IMR-90 (cell line): ENCODE measurements around the gene PXMP2. TPM values are rescaled to one million over a fixed set of nuclear protein-coding genes. Genes with fewer than 3 reads are reported as not detected.

Experiments used
- ATAC-seq: fragments of 200-7000 bp; cut with Tn5 transposase; 2 replicates; pipeline ENCODE4 v1.9.1; 2020; ENCODE audit warnings: low read depth, mild to moderate bottlenecking, moderate library complexity
- BruUV-seq: library from RNA; stranded (reverse); fragments of 400-500 nt; replicated peaks from 2 replicates; lab custom pipeline; 2021; lab: Mats Ljungman, UMichigan
- CTCF ChIA-PET: fragments of 300-600 bp; formaldehyde crosslinking; extraction: SDS; loops from one replicate; lab custom pipeline; 2021; ENCODE audit warnings: antibody characterized with exemption; lab: Yijun Ruan, JAX
- POLR2A ChIA-PET: fragments of 300-600 bp; sonication (Branson Sonifier 250); formaldehyde crosslinking; loops from one replicate; lab custom pipeline; 2022; ENCODE audit warnings: antibody characterized with exemption; ENCODE audit not compliant: unreplicated experiment; lab: Charles Lee
- DNase-seq: peaks from one replicate; pipeline ENCODE4 v3.0.0; 2013
- H2AFZ ChIP-seq: replicated peaks from 2 replicates; pipeline ENCODE3; 2013; ENCODE audit warnings: low read length, mild to moderate bottlenecking; ENCODE audit not compliant: poor library complexity
- H2AK5ac ChIP-seq: 2 replicates; pipeline ENCODE4 v1.6.1; 2013; ENCODE audit warnings: low read depth, low read length, inconsistent platforms
- H2AK9ac ChIP-seq: replicated peaks from 2 replicates; pipeline ENCODE3; 2013; ENCODE audit warnings: mild to moderate bottlenecking, low read depth, low read length, moderate library complexity; ENCODE audit not compliant: poor library complexity
- H2BK120ac ChIP-seq: 2 replicates; pipeline ENCODE4 v1.6.1; 2013; ENCODE audit warnings: low read depth, low read length, inconsistent platforms
- H2BK15ac ChIP-seq: 3 replicates; pipeline ENCODE4 v1.6.1; 2013; ENCODE audit warnings: low read depth, low read length, inconsistent platforms
- H2BK20ac ChIP-seq: 2 replicates; pipeline ENCODE4 v1.6.1; 2013; ENCODE audit warnings: low read depth, mild to moderate bottlenecking, inconsistent platforms, low read length, moderate library complexity
- H2BK5ac ChIP-seq: 2 replicates; pipeline ENCODE4 v1.6.1; 2013; ENCODE audit warnings: mild to moderate bottlenecking, low read depth, low read length, inconsistent platforms; ENCODE audit not compliant: poor library complexity, severe bottlenecking
- H3K14ac ChIP-seq: replicated peaks from 2 replicates; pipeline ENCODE4 v1.6.1; 2013; ENCODE audit warnings: low read depth, low read length, inconsistent platforms
- H3K18ac ChIP-seq: 2 replicates; pipeline ENCODE4 v1.6.1; 2013; ENCODE audit warnings: low read depth, low read length, control low read depth
- H3K23ac ChIP-seq: 2 replicates; pipeline ENCODE4 v1.6.1; 2013; ENCODE audit warnings: low read depth, low read length, inconsistent platforms
- H3K27ac ChIP-seq: 2 replicates; pipeline ENCODE4 v1.5.1; 2013; ENCODE audit warnings: mild to moderate bottlenecking, control low read depth, low read length; ENCODE audit not compliant: insufficient read depth
- H3K27me3 ChIP-seq: 2 replicates; pipeline ENCODE4 v1.6.1; 2013; ENCODE audit warnings: low read length; ENCODE audit not compliant: control insufficient read depth, insufficient read depth
- H3K36me3 ChIP-seq: 2 replicates; pipeline ENCODE4 v1.6.1; 2013; ENCODE audit warnings: low read length, mixed read lengths; ENCODE audit not compliant: control insufficient read depth, insufficient read depth
- H3K4ac ChIP-seq: 2 replicates; pipeline ENCODE4 v1.6.1; 2013; ENCODE audit warnings: low read depth, low read length, inconsistent platforms
- H3K4me1 ChIP-seq: 2 replicates; pipeline ENCODE4 v1.6.1; 2013; ENCODE audit warnings: low read length, mixed read lengths; ENCODE audit not compliant: control insufficient read depth, insufficient read depth
- H3K4me2 ChIP-seq: 2 replicates; pipeline ENCODE4 v1.6.1; 2013; ENCODE audit warnings: low read depth, mild to moderate bottlenecking, control low read depth, low read length, moderate library complexity
- H3K4me3 ChIP-seq: 2 replicates; pipeline ENCODE4 v1.5.1; 2013; ENCODE audit warnings: low read depth, mild to moderate bottlenecking, control low read depth, low read length, moderate library complexity; ENCODE audit not compliant: insufficient read depth
- H3K56ac ChIP-seq: 2 replicates; pipeline ENCODE4 v1.6.1; 2013; ENCODE audit warnings: low read length, inconsistent platforms; ENCODE audit not compliant: insufficient read depth; ENCODE audit errors: extremely low read depth
- H3K79me1 ChIP-seq, 2 experiments: 2 replicates each; pipeline ENCODE4 v1.6.1; 2013; ENCODE audit warnings: low read length in 2 of 2, inconsistent platforms in 1 of 2, low read depth in 1 of 2
- H3K9ac ChIP-seq: 2 replicates; pipeline ENCODE4 v1.6.1; 2013; ENCODE audit warnings: low read depth, low read length, control low read depth
- H3K9me1 ChIP-seq: 2 replicates; pipeline ENCODE4 v1.6.1; 2013; ENCODE audit warnings: low read length, inconsistent platforms; ENCODE audit not compliant: insufficient read depth
- H3K9me3 ChIP-seq: 2 replicates; pipeline ENCODE4 v1.6.1; 2013; ENCODE audit warnings: low read length; ENCODE audit not compliant: control insufficient read depth, insufficient read depth
- H4K20me1 ChIP-seq: 2 replicates; pipeline ENCODE4 v1.6.1; 2013; ENCODE audit warnings: low read length, inconsistent platforms; ENCODE audit not compliant: insufficient read depth
- H4K5ac ChIP-seq: 2 replicates; pipeline ENCODE4 v1.6.1; 2013; ENCODE audit warnings: mild to moderate bottlenecking, low read depth, low read length, control low read depth
- H4K8ac ChIP-seq, 2 experiments: 2 replicates each; pipeline ENCODE4 v1.6.1; 2013; ENCODE audit warnings: low read depth in 2 of 2, low read length in 2 of 2, control low read depth in 1 of 2, inconsistent platforms in 1 of 2
- H4K91ac ChIP-seq: 2 replicates; pipeline ENCODE4 v1.6.1; 2013; ENCODE audit warnings: low read depth, low read length, inconsistent platforms; ENCODE audit not compliant: insufficient read depth
- CEBPB ChIP-seq: IDR thresholded peaks from 2 replicates; pipeline ENCODE4 v1.6.1; 2012; ENCODE audit warnings: low read depth, low read length, improper control_type of control experiment
- MAFK ChIP-seq: IDR thresholded peaks from 2 replicates; pipeline ENCODE4 v1.6.1; 2012; ENCODE audit warnings: low read depth, low read length, improper control_type of control experiment
- MXI1 ChIP-seq: IDR thresholded peaks from 2 replicates; pipeline ENCODE4 v1.6.1; 2012; ENCODE audit warnings: low read depth, mild to moderate bottlenecking, low read length, moderate library complexity, borderline replicate concordance
- RAD21 ChIP-seq: IDR thresholded peaks from 2 replicates; pipeline ENCODE4 v1.6.1; 2012; ENCODE audit warnings: low read length, improper control_type of control experiment
- RFX5 ChIP-seq: IDR thresholded peaks from 2 replicates; pipeline ENCODE4 v1.8.0; 2012; ENCODE audit warnings: low read depth, mild to moderate bottlenecking, low read length, moderate library complexity
- WGBS, 2 experiments: methylation state at CpG; one replicate each; pipeline versions ENCODE4 v1.1.5 to v1.1.7; 2013; ENCODE audit warnings: missing lambda C conversion rate in 2 of 2; ENCODE audit not compliant: insufficient read length in 1 of 2; ENCODE audit errors: extremely low coverage in 2 of 2; 5-methylcytosine and 5-hydroxymethylcytosine counted together
- dilution Hi-C: fragments of 300-500 bp; cut with HindIII; formaldehyde crosslinking; loops from one replicate; pipeline ENCODE4 v1.14.3; 2018; ENCODE audit warnings: low sequenced_read_pairs; ENCODE audit not compliant: unreplicated experiment
- in situ Hi-C: fragments of 300-500 bp; cut with MboI; formaldehyde crosslinking; loops from 3 replicates; pipeline ENCODE4 v1.14.3; 2019; ENCODE audit warnings: low sequenced_read_pairs, inconsistent platforms, mixed read lengths
- intact Hi-C: fragments of 100-400 bp; cut with micrococcal nuclease; formaldehyde crosslinking; loops from 2 replicates; pipeline ENCODE4 v1.10.0; 2022
- polyA plus RNA-seq, 3 experiments: library from polyadenylated mRNA; depleted of rRNA; stranded (reverse); fragments of >200 nt; gene quantifications; 2 replicates each; pipeline ENCODE4 v1.2.3, GENCODE V29; 2012; ENCODE audit warnings: low replicate concordance in 1 of 3
- total RNA-seq: library from RNA; depleted of rRNA; stranded (reverse); fragments of >200 nt; gene quantifications from 2 replicates; pipeline ENCODE4 v1.2.3, GENCODE V29; 2012
- TF ChIP-seq, protein P1 (sequence below): fragments of 150-350 bp; IDR thresholded peaks from 2 replicates; pipeline ENCODE4 v1.6.1; 2016; ENCODE audit warnings: low read depth, mild to moderate bottlenecking, low read length, moderate library complexity, borderline replicate concordance
- TF ChIP-seq, protein P2 (sequence below): fragments of 150-350 bp; IDR thresholded peaks from 2 replicates; pipeline ENCODE4 v1.6.1; 2017; ENCODE audit warnings: mild to moderate bottlenecking, antibody characterized with exemption, low read length, low read depth

The PXMP2 gene
- total and polyA plus RNA-seq, 2 of the 4 experiments (the other 2 are of a cell fraction): 10.9 to 20.1 TPM

DNA sequence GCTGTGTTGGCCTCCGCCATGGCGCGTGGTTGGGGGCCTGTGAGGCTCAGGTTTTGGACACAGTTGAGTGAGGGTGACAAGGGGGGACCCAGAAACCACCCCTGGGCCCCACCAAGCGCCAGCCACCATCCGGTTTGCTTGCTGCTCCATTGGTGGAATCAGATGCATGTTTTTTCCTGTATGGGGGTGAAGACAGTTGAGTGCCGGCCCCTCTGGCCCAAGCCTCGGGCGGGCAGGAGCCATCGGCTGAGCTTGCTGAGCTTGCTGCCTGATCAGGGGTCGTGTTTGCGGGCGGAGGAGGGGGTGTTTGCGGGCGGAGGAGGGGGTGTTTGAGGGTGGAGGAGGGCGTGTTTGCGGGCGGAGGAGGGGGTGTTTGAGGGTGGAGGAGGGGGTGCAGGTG is 29.6 kb downstream of the PXMP2 start:
- no peaks in the 10 kb centered on the region for H3K9me1 ChIP-seq
- H2AK5ac ChIP-seq: no peak overlapping the region
- dilution Hi-C loops (no loop called here), intact Hi-C loops (no loop called here), in situ Hi-C loops (no loop called here)
- no peak overlapping the region for H2BK20ac ChIP-seq
- no peak overlapping the region for H3K23ac ChIP-seq
- TF ChIP-seq, protein P1, sequence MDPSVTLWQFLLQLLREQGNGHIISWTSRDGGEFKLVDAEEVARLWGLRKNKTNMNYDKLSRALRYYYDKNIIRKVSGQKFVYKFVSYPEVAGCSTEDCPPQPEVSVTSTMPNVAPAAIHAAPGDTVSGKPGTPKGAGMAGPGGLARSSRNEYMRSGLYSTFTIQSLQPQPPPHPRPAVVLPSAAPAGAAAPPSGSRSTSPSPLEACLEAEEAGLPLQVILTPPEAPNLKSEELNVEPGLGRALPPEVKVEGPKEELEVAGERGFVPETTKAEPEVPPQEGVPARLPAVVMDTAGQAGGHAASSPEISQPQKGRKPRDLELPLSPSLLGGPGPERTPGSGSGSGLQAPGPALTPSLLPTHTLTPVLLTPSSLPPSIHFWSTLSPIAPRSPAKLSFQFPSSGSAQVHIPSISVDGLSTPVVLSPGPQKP: no peak
- TF ChIP-seq MXI1 (no peak), RAD21 (no peak), MAFK (no peak), CEBPB (no peak), RFX5 (no peak)
- TF ChIP-seq, protein P2, sequence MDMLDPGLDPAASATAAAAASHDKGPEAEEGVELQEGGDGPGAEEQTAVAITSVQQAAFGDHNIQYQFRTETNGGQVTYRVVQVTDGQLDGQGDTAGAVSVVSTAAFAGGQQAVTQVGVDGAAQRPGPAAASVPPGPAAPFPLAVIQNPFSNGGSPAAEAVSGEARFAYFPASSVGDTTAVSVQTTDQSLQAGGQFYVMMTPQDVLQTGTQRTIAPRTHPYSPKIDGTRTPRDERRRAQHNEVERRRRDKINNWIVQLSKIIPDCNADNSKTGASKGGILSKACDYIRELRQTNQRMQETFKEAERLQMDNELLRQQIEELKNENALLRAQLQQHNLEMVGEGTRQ: no peak
- H2BK15ac ChIP-seq: no peak overlapping the region
- H3K9me3 ChIP-seq: no peaks in the 10 kb centered on the region
- POLR2A ChIA-PET: no interaction called here
- H3K56ac ChIP-seq: no peak overlapping the region
- H2BK5ac ChIP-seq: no peak overlapping the region
- no peak overlapping the region for H3K4me2 ChIP-seq
- WGBS, 2 experiments: 91% methylated on average over 12 of the region's 17 CpGs; no CpG with 5 or more reads in 1 of the 2 experiments
- H4K20me1 ChIP-seq: peaks cover 15% of the 10 kb centered on the region
- no peak overlapping the region for H3K9ac ChIP-seq
- no peak overlapping the region for H3K4ac ChIP-seq
- H4K91ac ChIP-seq: no peak overlapping the region
- no peak overlapping the region for H3K14ac ChIP-seq
- H4K5ac ChIP-seq: no peak overlapping the region
- H3K27ac ChIP-seq: no peak overlapping the region
- CTCF ChIA-PET: no interaction called here
- no peak overlapping the region for H3K4me3 ChIP-seq
- peaks cover 20 to 41% of the 10 kb centered on the region in 2 experiments for H3K79me1 ChIP-seq
- ATAC-seq (no peak), DNase-seq (no peak)
- peaks cover 47% of the 10 kb centered on the region for H3K36me3 ChIP-seq
- no peak overlapping the region for H4K8ac ChIP-seq
- H3K4me1 ChIP-seq: no peaks in the 10 kb centered on the region
- no peak overlapping the region for H3K18ac ChIP-seq
- H2AK9ac ChIP-seq: no peak overlapping the region
- no TSS peak for BruUV-seq
- H2AFZ ChIP-seq: no peak overlapping the region
- H2BK120ac ChIP-seq: no peak overlapping the region
- H3K27me3 ChIP-seq: no peaks in the 10 kb centered on the region
